Measurements from ENCODE around the gene PDE1C.

Gene PDE1C

DNA sequence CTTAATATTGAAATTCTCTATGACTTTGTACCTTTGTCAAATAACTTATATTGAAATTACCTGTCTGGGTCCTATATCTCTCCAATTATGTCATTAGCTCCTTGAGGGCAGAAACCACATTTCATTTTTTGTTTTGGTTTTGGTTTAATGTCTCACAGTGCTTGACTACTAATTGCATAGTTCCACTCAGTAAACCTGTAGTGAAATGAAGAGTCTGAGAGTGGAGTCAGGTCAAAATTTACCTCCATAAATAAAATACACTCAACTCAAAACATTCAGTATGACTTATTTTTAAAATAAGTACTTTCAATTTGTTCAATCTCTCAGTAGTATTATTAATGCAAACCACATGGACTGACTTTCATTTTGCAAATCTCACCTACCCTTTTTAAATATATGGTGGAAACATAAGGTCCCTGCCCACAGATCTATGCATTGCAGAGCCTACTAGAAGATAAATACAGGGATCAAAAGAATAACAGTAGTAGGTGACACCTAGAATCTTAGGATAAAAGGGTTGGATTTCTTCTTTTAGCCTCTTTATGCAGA lies 32.5 kb downstream of the PDE1C start:
- TF ChIP-seq, protein P1, sequence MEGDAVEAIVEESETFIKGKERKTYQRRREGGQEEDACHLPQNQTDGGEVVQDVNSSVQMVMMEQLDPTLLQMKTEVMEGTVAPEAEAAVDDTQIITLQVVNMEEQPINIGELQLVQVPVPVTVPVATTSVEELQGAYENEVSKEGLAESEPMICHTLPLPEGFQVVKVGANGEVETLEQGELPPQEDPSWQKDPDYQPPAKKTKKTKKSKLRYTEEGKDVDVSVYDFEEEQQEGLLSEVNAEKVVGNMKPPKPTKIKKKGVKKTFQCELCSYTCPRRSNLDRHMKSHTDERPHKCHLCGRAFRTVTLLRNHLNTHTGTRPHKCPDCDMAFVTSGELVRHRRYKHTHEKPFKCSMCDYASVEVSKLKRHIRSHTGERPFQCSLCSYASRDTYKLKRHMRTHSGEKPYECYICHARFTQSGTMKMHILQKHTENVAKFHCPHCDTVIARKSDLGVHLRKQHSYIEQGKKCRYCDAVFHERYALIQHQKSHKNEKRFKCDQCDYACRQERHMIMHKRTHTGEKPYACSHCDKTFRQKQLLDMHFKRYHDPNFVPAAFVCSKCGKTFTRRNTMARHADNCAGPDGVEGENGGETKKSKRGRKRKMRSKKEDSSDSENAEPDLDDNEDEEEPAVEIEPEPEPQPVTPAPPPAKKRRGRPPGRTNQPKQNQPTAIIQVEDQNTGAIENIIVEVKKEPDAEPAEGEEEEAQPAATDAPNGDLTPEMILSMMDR (IDR thresholded peaks at IDR 0.05; ENCODE audit: poor library complexity, severe bottlenecking): no peak

DNA sequence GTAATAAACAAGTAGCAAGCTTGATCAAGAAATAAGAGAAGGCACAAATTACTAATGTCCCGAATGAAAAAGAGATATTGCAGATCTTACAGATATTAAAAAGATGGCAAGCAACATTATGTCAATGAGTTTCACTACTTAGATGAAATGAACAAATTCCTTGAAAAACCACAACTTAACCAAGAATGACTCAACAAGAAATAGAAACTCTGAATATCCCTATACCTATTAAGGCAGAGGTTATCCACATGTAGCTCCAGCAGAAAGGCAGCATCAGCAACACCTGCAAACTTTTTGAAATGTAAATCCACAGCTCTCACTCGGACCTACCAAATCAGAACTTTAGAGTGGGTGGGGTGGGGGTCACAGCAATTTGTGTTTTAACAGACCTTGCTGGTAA lies 33.6 kb downstream of the PDE1C start:
- Histone ChIP-seq H3K4me1 (ENCODE audit: insufficient read depth, poor library complexity, severe bottlenecking) (no peaks in the 10 kb centered on the region), H3K27me3 (ENCODE audit: insufficient read depth, poor library complexity, severe bottlenecking) (no peaks in the 10 kb centered on the region), H3K27ac (ENCODE audit: poor library complexity, severe bottlenecking) (no peak overlapping the region), H3K9me3 (ENCODE audit: severe bottlenecking) (no peaks in the 10 kb centered on the region), H3K4me3 (ENCODE audit: severe bottlenecking) (no peak overlapping the region), H3K36me3 (ENCODE audit: low read depth) (no peaks in the 10 kb centered on the region)
- TF ChIP-seq, protein P1 (IDR thresholded peaks at IDR 0.05; ENCODE audit: poor library complexity, severe bottlenecking): no peak
- DNase-seq (ENCODE audit: low spot score): no peak
- peak; percentile 51; the same call in 2 of the 3 replicates for ATAC-seq (ENCODE audit: low read depth)

More for the DNA sequence above, 32.5 kb downstream of the PDE1C start:
- no peak for ATAC-seq (ENCODE audit: low read depth)
- H3K36me3 ChIP-seq (ENCODE audit: low read depth): no peaks in the 10 kb centered on the region
- no peak overlapping the region for H3K4me3 ChIP-seq (ENCODE audit: severe bottlenecking)
- H3K9me3 ChIP-seq (ENCODE audit: severe bottlenecking): no peaks in the 10 kb centered on the region
- no peak overlapping the region for H3K27ac ChIP-seq (ENCODE audit: poor library complexity, severe bottlenecking)
- no peaks in the 10 kb centered on the region for H3K4me1 ChIP-seq (ENCODE audit: insufficient read depth, poor library complexity, severe bottlenecking)
- no peak for DNase-seq (ENCODE audit: low spot score)
- no peaks in the 10 kb centered on the region for H3K27me3 ChIP-seq (ENCODE audit: insufficient read depth, poor library complexity, severe bottlenecking)

DNA sequence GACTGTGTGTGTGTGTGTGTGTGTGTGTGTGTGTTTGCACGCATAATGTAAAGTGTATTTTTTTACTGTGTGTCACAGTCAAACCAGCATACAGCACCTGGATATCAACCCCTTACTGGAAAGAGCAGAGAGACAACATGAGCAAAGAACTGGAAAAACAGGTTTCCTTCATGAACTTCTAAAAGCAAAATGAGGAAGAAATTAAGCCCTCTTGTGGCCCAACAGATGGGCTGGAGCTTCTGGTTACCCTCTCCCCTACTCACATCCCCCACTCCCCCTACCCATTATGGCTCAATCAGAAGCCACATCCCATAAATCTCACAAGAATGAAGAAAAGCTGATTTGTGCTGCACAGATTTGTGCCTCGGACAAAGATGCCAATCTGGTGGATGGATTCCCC lies 36.2 kb downstream of the PDE1C start:
- TF ChIP-seq, protein P1 (IDR thresholded peaks at IDR 0.05; ENCODE audit: poor library complexity, severe bottlenecking): no peak
- Histone ChIP-seq H3K36me3 (ENCODE audit: low read depth) (no peaks in the 10 kb centered on the region), H3K9me3 (ENCODE audit: severe bottlenecking) (no peaks in the 10 kb centered on the region), H3K27me3 (ENCODE audit: insufficient read depth, poor library complexity, severe bottlenecking) (no peaks in the 10 kb centered on the region), H3K27ac (ENCODE audit: poor library complexity, severe bottlenecking) (no peak overlapping the region), H3K4me3 (ENCODE audit: severe bottlenecking) (no peak overlapping the region), H3K4me1 (ENCODE audit: insufficient read depth, poor library complexity, severe bottlenecking) (no peaks in the 10 kb centered on the region)
- ATAC-seq (ENCODE audit: low read depth) (peak; percentile 21; the same call in 1 of the 3 replicates), DNase-seq (ENCODE audit: low spot score) (no peak)

DNA sequence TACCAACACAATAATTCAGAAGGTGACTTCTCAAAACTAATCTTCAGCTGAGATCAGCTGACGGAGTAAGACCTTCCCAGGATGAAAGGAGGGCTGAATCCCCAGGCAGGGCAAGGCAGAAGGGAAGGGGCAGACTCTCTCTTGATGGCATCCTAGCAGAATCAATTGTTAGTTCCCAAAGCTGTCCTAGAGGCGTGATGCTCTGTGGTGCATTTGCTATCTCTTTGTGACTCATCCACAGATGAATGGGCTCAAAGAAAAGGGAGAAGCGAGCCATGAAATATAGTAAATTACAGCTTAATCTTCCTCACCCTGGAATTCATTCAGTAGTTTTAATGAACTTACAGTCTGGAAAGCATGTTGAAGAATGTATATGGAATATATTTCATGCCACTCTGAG lies 37.2 kb downstream of the PDE1C start:
- no peak for ATAC-seq (ENCODE audit: low read depth)
- TF ChIP-seq, protein P1 (IDR thresholded peaks at IDR 0.05; ENCODE audit: poor library complexity, severe bottlenecking): no peak
- Histone ChIP-seq H3K27ac (ENCODE audit: poor library complexity, severe bottlenecking) (no peak overlapping the region), H3K36me3 (ENCODE audit: low read depth) (no peaks in the 10 kb centered on the region), H3K27me3 (ENCODE audit: insufficient read depth, poor library complexity, severe bottlenecking) (no peaks in the 10 kb centered on the region), H3K9me3 (ENCODE audit: severe bottlenecking) (no peaks in the 10 kb centered on the region), H3K4me1 (ENCODE audit: insufficient read depth, poor library complexity, severe bottlenecking) (no peaks in the 10 kb centered on the region), H3K4me3 (ENCODE audit: severe bottlenecking) (no peak overlapping the region)
- no peak for DNase-seq (ENCODE audit: low spot score)

DNA sequence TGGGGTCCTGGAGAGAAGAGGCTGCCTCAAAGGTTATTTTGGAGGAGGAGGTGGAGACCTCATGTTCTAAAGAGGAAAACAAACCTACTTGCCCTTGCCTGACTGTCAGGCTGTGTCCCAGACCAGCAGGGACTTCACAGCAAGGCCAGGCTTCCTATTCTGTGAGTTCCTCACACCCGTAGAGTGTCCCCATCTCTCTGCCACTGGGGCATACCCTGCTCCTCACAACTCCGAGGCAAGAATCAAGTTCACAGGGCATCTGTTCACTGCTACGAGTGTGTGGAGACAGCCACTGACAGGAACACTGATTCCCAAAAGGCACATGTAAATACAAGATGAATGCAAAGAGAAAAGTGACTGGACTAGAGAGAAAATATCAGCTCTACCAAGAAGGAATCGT lies 38.0 kb downstream of the PDE1C start:
- no peak for ATAC-seq (ENCODE audit: low read depth)
- Histone ChIP-seq H3K9me3 (ENCODE audit: severe bottlenecking) (no peaks in the 10 kb centered on the region), H3K27ac (ENCODE audit: poor library complexity, severe bottlenecking) (no peak overlapping the region), H3K36me3 (ENCODE audit: low read depth) (no peaks in the 10 kb centered on the region), H3K4me1 (ENCODE audit: insufficient read depth, poor library complexity, severe bottlenecking) (no peaks in the 10 kb centered on the region), H3K4me3 (ENCODE audit: severe bottlenecking) (no peak overlapping the region), H3K27me3 (ENCODE audit: insufficient read depth, poor library complexity, severe bottlenecking) (no peaks in the 10 kb centered on the region)
- TF ChIP-seq, protein P1 (IDR thresholded peaks at IDR 0.05; ENCODE audit: poor library complexity, severe bottlenecking): no peak
- DNase-seq (ENCODE audit: low spot score): no peak

Data from RWPE2 (cell line).